OCI-LY3 (cell line): ENCODE data around the gene CMTM6.
"Not testable (repeated sequence)": the region's sequence is repeated elsewhere in the genome, so short reads cannot be mapped to it uniquely, and the experiment has no call there.

ENCODE experiments used
- CTCF ChIP-seq: fragments of 200-600, 300-600 bp; sonication (generic); IDR thresholded peaks from 2 replicates; pipeline ENCODE4 v1.5.1; 2014; ENCODE audit warnings: antibody characterized with exemption, low read length, low read depth
- EZH2phosphoT487 ChIP-seq: fragments of 200-600 bp; shearing (Covaris generic); IDR thresholded peaks from 2 replicates; pipeline ENCODE4 v1.6.1; 2018; ENCODE audit warnings: antibody characterized with exemption, mixed run types, low read depth

- TF ChIP-seq CTCF, EZH2phosphoT487: not testable (repeated sequence)
Measured at GRCh38 chr3:32516751-32517150, 14.1 kb upstream of the CMTM6 start.
